OCI-LY1 (cell line): Measurements from ENCODE around the gene SLC7A4.

Experiments used
- H2AFZ ChIP-seq: fragments of 200-600 bp; sonication (generic), shearing (Covaris generic); 2 replicates; pipeline ENCODE4 v1.6.0; 2014; ENCODE audit warnings: antibody characterized with exemption, mild to moderate bottlenecking, low read length
- H3F3A ChIP-seq: fragments of 200-600 bp; sonication (generic), shearing (Covaris generic); 2 replicates; pipeline ENCODE4 v1.6.0; 2014; ENCODE audit warnings: mild to moderate bottlenecking, antibody characterized with exemption, low read length, moderate library complexity; ENCODE audit not compliant: insufficient read depth
- H3K27ac ChIP-seq: fragments of 200-600 bp; sonication (generic); 2 replicates; pipeline ENCODE4 v1.5.1; 2014; ENCODE audit warnings: low read length, mixed run types, mild to moderate bottlenecking, low read depth; ENCODE audit not compliant: poor library complexity, severe bottlenecking
- H3K27me3 ChIP-seq: fragments of 200-600 bp; sonication (generic); 2 replicates; pipeline ENCODE4 v1.6.0; 2014; ENCODE audit warnings: antibody characterized with exemption, mild to moderate bottlenecking, low read length, moderate library complexity; ENCODE audit not compliant: insufficient read depth
- H3K36me3 ChIP-seq: fragments of 200-600 bp; sonication (generic); 2 replicates; pipeline ENCODE4 v1.6.1; 2014; ENCODE audit warnings: mild to moderate bottlenecking, antibody characterized with exemption, low read length, moderate library complexity, mixed read lengths; ENCODE audit not compliant: insufficient read depth
- H3K4me1 ChIP-seq: fragments of 200-600 bp; sonication (generic); 2 replicates; pipeline ENCODE4 v1.5.1; 2014; ENCODE audit warnings: mild to moderate bottlenecking, low read length, moderate library complexity; ENCODE audit not compliant: insufficient read depth, severe bottlenecking
- H3K4me2 ChIP-seq: fragments of 200-600 bp; sonication (generic), shearing (Covaris generic); 2 replicates; pipeline ENCODE4 v1.6.1; 2014; ENCODE audit warnings: low read length
- H3K4me3 ChIP-seq: fragments of 200-600 bp; sonication (generic); 2 replicates; pipeline ENCODE4 v1.5.1; 2014; ENCODE audit warnings: low read length, low read depth, mild to moderate bottlenecking, mixed read lengths; ENCODE audit not compliant: poor library complexity, severe bottlenecking
- H3K79me2 ChIP-seq: fragments of 200-600 bp; shearing (Covaris generic); 2 replicates; pipeline ENCODE4 v1.6.1; 2016; ENCODE audit warnings: mixed run types, low read length, mixed read lengths; ENCODE audit not compliant: insufficient read depth
- H3K9ac ChIP-seq: fragments of 200-600 bp; sonication (generic), shearing (Covaris generic); 2 replicates; pipeline ENCODE4 v1.6.1; 2014; ENCODE audit warnings: mild to moderate bottlenecking, low read length, mixed read lengths
- H3K9me2 ChIP-seq: fragments of 200-600 bp; sonication (generic), shearing (Covaris generic); 2 replicates; pipeline ENCODE4 v1.6.1; 2014; ENCODE audit warnings: low read depth, mild to moderate bottlenecking, low read length, mixed read lengths
- H3K9me3 ChIP-seq: fragments of 200-600 bp; shearing (Covaris generic); 2 replicates; pipeline ENCODE4 v1.6.1; 2014; ENCODE audit warnings: low read length, mixed read lengths
- H4K20me1 ChIP-seq: fragments of 200-600 bp; sonication (generic), shearing (Covaris generic); 2 replicates; pipeline ENCODE4 v1.6.0; 2016; ENCODE audit warnings: mild to moderate bottlenecking, low read length; ENCODE audit not compliant: insufficient read depth
- CTCF ChIP-seq: fragments of 200-600 bp; sonication (generic), shearing (Covaris generic); IDR thresholded peaks from 2 replicates; pipeline ENCODE4 v1.5.1; 2017; ENCODE audit warnings: mild to moderate bottlenecking, antibody characterized with exemption, low read length, moderate library complexity, mixed read lengths
- EZH2 ChIP-seq: fragments of 200-600 bp; sonication (generic), shearing (Covaris generic); IDR thresholded peaks from 2 replicates; pipeline ENCODE4 v1.8.0; 2017; ENCODE audit warnings: borderline replicate concordance, mixed run types, mild to moderate bottlenecking, antibody characterized with exemption, low read length, moderate library complexity, mixed read lengths

SLC7A4 gene, protein sequence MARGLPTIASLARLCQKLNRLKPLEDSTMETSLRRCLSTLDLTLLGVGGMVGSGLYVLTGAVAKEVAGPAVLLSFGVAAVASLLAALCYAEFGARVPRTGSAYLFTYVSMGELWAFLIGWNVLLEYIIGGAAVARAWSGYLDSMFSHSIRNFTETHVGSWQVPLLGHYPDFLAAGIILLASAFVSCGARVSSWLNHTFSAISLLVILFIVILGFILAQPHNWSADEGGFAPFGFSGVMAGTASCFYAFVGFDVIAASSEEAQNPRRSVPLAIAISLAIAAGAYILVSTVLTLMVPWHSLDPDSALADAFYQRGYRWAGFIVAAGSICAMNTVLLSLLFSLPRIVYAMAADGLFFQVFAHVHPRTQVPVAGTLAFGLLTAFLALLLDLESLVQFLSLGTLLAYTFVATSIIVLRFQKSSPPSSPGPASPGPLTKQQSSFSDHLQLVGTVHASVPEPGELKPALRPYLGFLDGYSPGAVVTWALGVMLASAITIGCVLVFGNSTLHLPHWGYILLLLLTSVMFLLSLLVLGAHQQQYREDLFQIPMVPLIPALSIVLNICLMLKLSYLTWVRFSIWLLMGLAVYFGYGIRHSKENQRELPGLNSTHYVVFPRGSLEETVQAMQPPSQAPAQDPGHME

DNA sequence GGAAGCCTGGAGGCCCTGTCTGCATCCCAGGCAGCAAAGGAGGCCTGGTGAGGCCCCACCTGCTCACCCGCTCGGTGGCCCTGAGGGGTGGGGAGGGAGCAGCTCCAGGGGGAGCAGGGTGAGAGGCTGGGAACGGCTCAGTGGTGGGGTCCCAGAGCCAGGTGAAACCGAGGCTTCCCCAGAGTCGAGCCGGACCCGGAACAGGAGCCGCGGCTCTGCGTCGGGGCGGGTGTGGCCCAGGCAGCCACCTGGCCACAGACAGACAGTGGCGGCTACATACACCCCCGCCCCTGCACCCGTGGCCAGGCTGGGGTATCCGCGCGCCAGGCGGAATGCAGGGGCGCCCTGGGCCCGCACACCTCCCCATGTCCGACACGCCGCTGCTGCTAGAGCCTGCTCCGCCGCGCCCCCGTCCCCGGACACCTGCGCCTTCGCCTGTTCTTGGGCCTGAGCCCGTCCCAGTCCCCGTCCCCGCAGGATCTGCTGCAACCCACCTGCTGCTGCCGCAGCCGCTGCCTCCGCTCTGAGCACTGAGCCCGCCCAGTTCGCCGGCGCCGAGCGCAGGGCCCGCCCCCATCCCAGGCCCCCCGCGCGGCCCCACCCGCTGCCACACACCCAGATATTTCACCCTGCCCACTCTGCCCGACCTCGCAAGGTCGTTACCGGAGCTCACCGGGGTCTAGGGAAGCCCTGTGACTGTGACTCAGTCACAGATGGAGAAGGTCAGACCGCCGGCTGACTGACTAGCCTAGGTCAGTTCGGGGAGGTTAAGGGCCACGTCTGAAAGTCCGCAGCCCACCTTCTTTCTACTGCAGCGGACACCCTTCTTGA lies at the start of gene SLC7A4:
SLC7A4 (minus strand) TSS at position 525 of the 831 bp plus-strand sequence. CDS start 749 bp downstream, outside the sequence.
- TF ChIP-seq EZH2 (no peak), CTCF (no peak)
- H2AFZ ChIP-seq: no peak within 1 kb of the TSS

GRCh38 chr22:21080435-21081137 lies 48.2 kb upstream of the SLC7A4 start:
- Histone ChIP-seq H3K4me2 (no peak overlapping the region), H3K27me3 (peaks cover 4% of the 10 kb centered on the region; the same call in 1 of the 2 replicates), H3K79me2 (no peaks in the 10 kb centered on the region), H3K9me2 (no peaks in the 10 kb centered on the region), H3K9ac (no peak overlapping the region), H3K4me3 (no peak overlapping the region), H3K27ac (no peak overlapping the region), H3K9me3 (no peaks in the 10 kb centered on the region), H3F3A (no peaks in the 10 kb centered on the region), H2AFZ (no peak overlapping the region), H3K36me3 (no peaks in the 10 kb centered on the region), H3K4me1 (no peaks in the 10 kb centered on the region), H4K20me1 (no peaks in the 10 kb centered on the region)
- TF ChIP-seq CTCF: no peak
- no peak for TF ChIP-seq EZH2

More for the DNA sequence above, at the start of gene SLC7A4:
- H3K9me3 ChIP-seq: no peaks in the 10 kb centered on the region
- no peaks in the 10 kb centered on the region for H3K4me1 ChIP-seq
- H3K9me2 ChIP-seq: no peaks in the 10 kb centered on the region
- H3K27ac ChIP-seq: no peak within 1 kb of the TSS
- H3K27me3 ChIP-seq: 0 out of 2 replicates have a peak, but pooled peaks cover 6% of the 10 kb centered on the region
- H3K9ac ChIP-seq: no peak within 1 kb of the TSS
- no peak within 1 kb of the TSS for H3K4me2 ChIP-seq
- H3K79me2 ChIP-seq: no peaks in the 10 kb centered on the region
- no peaks in the 10 kb centered on the region for H3F3A ChIP-seq
- no peak within 1 kb of the TSS for H3K4me3 ChIP-seq
- no peaks in the 10 kb centered on the region for H4K20me1 ChIP-seq
- no peaks in the 10 kb centered on the region for H3K36me3 ChIP-seq

DNA sequence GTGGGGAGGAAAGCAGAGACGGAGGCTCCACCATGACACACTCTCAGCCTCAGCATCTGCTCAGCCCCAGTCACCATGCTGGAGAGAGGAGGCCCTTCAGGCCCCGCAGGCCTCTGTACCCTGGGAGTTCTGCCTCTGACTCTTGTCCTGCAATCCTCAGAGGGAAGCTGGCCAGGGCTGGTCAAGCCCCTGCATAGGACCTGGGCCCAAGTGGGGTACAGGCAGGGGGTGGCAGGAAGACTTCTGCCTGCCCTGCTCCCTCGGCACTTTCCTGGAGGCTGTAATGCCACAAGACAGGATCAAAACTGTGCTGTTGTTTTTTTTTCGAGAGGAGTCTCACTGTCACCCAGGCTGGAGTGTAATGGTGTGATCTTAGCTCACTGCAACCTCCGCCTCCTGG lies 47.1 kb upstream of the SLC7A4 start:
- no peaks in the 10 kb centered on the region for H3K79me2 ChIP-seq
- H3K9ac ChIP-seq: no peak overlapping the region
- H3K4me1 ChIP-seq: no peaks in the 10 kb centered on the region
- no peak overlapping the region for H3K4me2 ChIP-seq
- no peaks in the 10 kb centered on the region for H3K9me3 ChIP-seq
- peaks cover 2% of the 10 kb centered on the region; the same call in 1 of the 2 replicates for H3K27me3 ChIP-seq
- no peaks in the 10 kb centered on the region for H3K36me3 ChIP-seq
- no peak overlapping the region for H3K4me3 ChIP-seq
- no peaks in the 10 kb centered on the region for H4K20me1 ChIP-seq
- H3K27ac ChIP-seq: no peak overlapping the region
- no peak for TF ChIP-seq EZH2
- no peak for TF ChIP-seq CTCF
- no peaks in the 10 kb centered on the region for H3F3A ChIP-seq
- no peak overlapping the region for H2AFZ ChIP-seq
- no peaks in the 10 kb centered on the region for H3K9me2 ChIP-seq
